Inflammatory macrophage treated with lipopolysaccharide for 1 hour (primary cell): ENCODE data around the gene PSEN2.
"Not testable (repeated sequence)": the region's sequence is repeated elsewhere in the genome, so short reads cannot be mapped to it uniquely, and the experiment has no call there.

Experiments
- DNase-seq, 2 donors: peaks; one replicate each; pipeline ENCODE4 v3.0.0-alpha.2; 2020 to 2022

Gene PSEN2

GRCh38 chr1:226920446-226920894 is 50.1 kb downstream of the PSEN2 start:
- DNase-seq, result no peak

GRCh38 chr1:226921504-226921903 is 51.1 kb downstream of the PSEN2 start:
- DNase-seq, result no peak

- not testable (repeated sequence) for DNase-seq
These were observed 59.1 kb downstream of the PSEN2 start for GRCh38 chr1:226929260-226930111.

GRCh38 chr1:226934483-226935237 is 64.2 kb downstream of the PSEN2 start:
- no peak for DNase-seq

- peak; percentile 43 to 78 for DNase-seq
These were observed 67.7 kb downstream of the PSEN2 start for GRCh38 chr1:226937940-226938725.

- DNase-seq, result peak; percentile 59 to 77
These were observed 68.6 kb downstream of the PSEN2 start for GRCh38 chr1:226938903-226939437.

GRCh38 chr1:226939438-226940028 is 69.1 kb downstream of the PSEN2 start:
- DNase-seq, result peak; percentile 49 to 54

- DNase-seq, result peak; percentile 97 to 99
These were observed 69.8 kb downstream of the PSEN2 start, which contains the start of gene COQ8A for GRCh38 chr1:226940029-226940805. COQ8A (plus strand) TSS chr1:226940294; CDS start chr1:226961386, 21,092 bp downstream.

- DNase-seq, result no peak
These were observed 70.3 kb downstream of the PSEN2 start for GRCh38 chr1:226940806-226941067.

- DNase-seq, result no peak
These were observed 72.0 kb downstream of the PSEN2 start for GRCh38 chr1:226942392-226942791.

- no peak for DNase-seq
These were observed 72.7 kb downstream of the PSEN2 start for GRCh38 chr1:226943156-226943555.

- DNase-seq, result no peak
These were observed 73.5 kb downstream of the PSEN2 start for GRCh38 chr1:226943927-226944326.

GRCh38 chr1:226945106-226945857 is 74.9 kb downstream of the PSEN2 start:
- DNase-seq, result peak in 1 of 2 donors; percentile 11
